GM20000 (cell line): ENCODE results near the gene ZNF667.

Source experiments
- DNase-seq: peaks from one replicate; pipeline ENCODE4 v3.0.0; 2012; ENCODE audit warnings: low spot score
- TF ChIP-seq, protein P1 (sequence below): IDR thresholded peaks from 2 replicates; pipeline ENCODE4 v1.5.1; 2012; ENCODE audit warnings: mild to moderate bottlenecking, control low read depth; ENCODE audit errors: extremely low read depth, missing control alignments

The ZNF667 gene

DNA sequence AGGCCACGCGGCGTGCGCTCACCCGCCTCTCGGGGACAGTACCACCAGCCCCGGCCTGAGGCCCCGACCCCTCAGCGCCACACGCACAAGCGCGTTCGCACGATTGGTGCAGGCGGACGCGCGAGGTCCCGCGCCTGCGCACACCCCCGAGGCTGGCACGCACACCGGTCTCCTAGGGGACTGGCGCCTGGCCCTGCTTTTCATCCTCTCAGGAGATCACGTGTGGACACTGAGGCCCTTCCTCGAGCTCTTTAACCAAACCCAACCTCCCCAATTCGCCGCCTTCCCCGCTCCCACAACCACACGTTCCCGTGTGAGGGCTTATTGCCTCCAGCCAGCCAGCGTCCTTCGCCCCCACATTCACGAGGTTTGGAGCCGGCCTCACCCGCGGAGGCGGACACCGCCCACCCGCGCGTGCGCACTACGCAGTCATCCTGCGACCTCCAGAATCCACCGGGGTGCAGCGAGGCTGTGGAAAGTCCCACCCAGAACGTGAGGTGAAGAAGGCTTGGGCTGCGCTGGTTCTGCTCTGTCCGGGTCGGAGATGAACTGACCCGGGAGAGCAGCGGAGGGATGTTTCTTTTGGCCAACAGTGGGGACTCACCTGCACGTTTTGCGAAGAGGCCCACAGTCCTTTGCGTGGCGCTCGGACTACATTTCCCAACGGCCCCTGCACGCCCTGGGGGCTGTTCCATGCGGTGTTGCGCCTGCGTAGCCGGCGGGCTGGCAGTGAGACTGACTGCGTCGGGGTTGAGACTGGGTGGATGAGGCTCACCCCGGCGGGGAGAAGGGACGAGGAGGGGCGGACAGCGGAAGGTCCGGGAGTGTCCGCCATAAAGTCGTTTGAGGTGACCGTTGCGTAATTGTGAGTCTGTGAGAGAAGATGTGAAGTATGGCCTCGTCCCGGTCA lies 539 bp upstream of the ZNF667 start:
- TF ChIP-seq, protein P1, sequence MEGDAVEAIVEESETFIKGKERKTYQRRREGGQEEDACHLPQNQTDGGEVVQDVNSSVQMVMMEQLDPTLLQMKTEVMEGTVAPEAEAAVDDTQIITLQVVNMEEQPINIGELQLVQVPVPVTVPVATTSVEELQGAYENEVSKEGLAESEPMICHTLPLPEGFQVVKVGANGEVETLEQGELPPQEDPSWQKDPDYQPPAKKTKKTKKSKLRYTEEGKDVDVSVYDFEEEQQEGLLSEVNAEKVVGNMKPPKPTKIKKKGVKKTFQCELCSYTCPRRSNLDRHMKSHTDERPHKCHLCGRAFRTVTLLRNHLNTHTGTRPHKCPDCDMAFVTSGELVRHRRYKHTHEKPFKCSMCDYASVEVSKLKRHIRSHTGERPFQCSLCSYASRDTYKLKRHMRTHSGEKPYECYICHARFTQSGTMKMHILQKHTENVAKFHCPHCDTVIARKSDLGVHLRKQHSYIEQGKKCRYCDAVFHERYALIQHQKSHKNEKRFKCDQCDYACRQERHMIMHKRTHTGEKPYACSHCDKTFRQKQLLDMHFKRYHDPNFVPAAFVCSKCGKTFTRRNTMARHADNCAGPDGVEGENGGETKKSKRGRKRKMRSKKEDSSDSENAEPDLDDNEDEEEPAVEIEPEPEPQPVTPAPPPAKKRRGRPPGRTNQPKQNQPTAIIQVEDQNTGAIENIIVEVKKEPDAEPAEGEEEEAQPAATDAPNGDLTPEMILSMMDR = no peak
- DNase-seq = no peak

DNA sequence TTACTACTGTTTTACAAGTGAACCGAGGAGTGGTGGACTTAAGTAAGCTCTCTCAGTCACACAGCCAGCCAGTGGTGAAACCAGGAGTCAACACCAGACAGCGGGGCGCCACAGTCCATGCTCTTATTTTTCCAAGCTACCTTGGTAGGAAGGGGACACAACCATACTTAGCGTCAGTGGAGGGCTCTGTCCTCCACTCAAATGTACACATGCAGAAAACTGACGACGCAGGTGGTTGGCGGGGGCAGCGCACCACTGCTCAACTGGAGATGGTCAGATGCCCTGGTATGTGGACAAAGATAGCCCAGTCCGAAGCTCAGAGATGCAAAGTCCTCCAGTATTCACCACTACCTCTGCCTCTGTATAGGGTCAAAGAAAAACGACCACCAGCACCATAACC lies 1.1 kb downstream of the ZNF667 start:
- no peak for DNase-seq
- TF ChIP-seq, protein P1 = no peak

DNA sequence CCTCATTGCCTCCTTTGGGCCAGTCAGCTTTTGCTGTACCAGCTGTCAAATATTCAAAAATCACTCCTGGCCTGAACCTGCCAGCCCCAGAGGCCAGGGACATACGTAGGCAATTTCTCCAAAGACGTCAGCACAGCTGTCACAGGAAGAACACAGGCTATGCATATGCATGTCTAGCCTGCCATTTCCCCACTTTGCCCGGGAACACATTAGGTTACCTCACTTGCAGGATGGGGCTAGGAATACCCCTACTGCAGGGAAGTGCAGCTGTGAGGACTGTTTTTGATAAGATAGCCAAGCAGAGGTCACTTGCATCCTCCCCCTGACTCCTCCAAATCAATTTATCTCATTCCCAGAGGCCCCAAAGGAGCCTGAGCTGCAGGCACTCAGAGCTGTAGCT lies 2.8 kb downstream of the ZNF667 start:
- TF ChIP-seq, protein P1 = no peak
- no peak for DNase-seq

DNA sequence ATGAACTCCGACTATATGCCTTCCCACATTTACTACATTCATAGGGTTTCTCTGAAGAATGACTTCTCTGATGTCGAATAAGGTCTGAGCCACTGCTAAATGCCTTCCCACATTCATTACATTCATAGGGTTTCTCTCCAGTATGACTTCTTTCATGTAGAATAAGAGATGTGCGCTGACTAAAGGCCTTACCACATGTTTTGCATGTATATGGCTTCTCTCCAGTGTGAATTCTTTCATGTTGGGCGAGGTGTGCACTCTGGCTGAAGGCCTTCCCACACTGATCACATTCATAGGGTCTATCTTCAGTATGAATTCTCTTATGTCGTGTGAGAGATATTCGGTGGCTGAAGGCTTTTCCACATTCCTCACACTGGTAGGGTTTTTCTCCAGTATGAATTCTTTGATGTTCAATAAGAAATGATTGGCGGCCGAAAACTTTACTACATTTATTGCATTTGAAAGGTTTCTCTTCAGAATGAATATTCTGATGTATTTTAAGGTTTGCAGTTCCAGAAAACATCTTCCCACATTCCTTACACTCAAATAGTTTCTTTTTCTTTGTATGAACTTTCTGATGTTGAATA lies 35.8 kb downstream of the ZNF667 start:
- DNase-seq = no peak

DNA sequence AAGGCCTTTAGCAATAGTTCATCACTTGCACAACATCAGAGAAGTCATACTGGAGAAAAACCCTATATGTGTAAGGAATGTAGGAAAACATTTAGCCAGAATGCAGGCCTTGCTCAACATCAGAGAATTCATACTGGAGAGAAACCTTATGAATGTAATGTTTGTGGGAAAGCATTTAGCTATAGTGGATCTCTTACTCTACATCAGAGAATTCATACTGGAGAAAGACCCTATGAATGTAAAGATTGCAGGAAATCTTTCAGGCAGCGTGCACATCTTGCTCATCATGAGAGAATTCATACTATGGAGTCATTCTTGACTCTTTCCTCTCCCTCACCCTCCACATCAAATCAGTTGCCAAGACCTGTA lies 53.2 kb downstream of the ZNF667 start:
- TF ChIP-seq, protein P1 = no peak
- no peak for DNase-seq

More for the DNA sequence above, 35.8 kb downstream of the ZNF667 start:
- TF ChIP-seq, protein P1 = no peak

DNA sequence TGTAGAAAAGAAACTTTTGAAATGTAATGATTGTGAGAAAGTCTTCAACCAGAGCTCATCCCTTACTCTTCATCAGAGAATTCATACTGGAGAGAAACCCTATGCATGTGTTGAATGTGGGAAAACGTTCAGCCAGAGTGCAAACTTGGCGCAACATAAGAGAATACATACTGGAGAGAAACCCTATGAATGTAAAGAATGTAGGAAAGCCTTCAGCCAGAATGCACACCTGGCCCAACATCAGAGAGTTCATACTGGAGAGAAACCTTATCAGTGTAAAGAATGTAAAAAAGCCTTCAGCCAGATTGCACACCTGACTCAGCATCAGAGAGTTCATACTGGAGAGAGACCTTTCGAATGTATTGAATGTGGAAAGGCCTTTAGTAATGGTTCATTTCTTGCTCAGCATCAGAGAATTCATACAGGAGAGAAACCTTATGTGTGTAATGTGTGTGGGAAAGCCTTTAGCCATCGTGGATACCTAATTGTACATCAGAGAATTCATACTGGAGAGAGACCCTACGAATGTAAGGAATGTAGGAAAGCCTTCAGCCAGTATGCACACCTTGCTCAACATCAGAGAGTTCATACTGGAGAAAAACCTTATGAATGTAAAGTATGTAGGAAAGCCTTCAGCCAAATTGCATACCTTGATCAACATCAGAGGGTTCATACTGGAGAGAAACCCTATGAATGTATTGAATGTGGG lies 53.7 kb downstream of the ZNF667 start:
- no peak for DNase-seq

More for the DNA sequence above, 53.7 kb downstream of the ZNF667 start:
- TF ChIP-seq, protein P1 = no peak
